HL-60 (cell line): Measurements from ENCODE around the gene LSG1.

ENCODE experiments used
- DNase-seq, 2 experiments: peaks; one replicate each; pipeline ENCODE4 v3.0.0-alpha.2; 2010 to 2020; ENCODE audit warnings: low read depth in 1 of 2, low spot score in 1 of 2
- H3K27ac ChIP-seq: fragments of 250-450 bp; sonication (Bioruptor Pico); replicated peaks from 2 replicates; pipeline ENCODE4 v1.5.1; 2020; ENCODE audit warnings: mild to moderate bottlenecking, moderate library complexity
- H3K27me3 ChIP-seq: fragments of 250-450 bp; sonication (Bioruptor Pico); 2 replicates; pipeline ENCODE4 v1.5.1; 2021; ENCODE audit warnings: mild to moderate bottlenecking, moderate library complexity; ENCODE audit not compliant: insufficient read depth, poor library complexity, severe bottlenecking
- H3K4me3 ChIP-seq: replicated peaks from 2 replicates; pipeline ENCODE4 v1.5.1; 2011; ENCODE audit warnings: mild to moderate bottlenecking, control low read depth, low read length; ENCODE audit not compliant: insufficient read depth
- CTCF ChIP-seq: IDR thresholded peaks from one replicate; pipeline ENCODE4 v1.5.1; 2011; ENCODE audit warnings: low read length, control low read depth, inconsistent platforms; ENCODE audit not compliant: insufficient read depth
- GABPA ChIP-seq: IDR thresholded peaks from 2 replicates; pipeline ENCODE4 v1.6.1; 2012; ENCODE audit warnings: low read depth
- POLR2AphosphoS5 ChIP-seq: IDR thresholded peaks from 2 replicates; pipeline ENCODE4 v1.6.1; 2012; ENCODE audit warnings: low read depth
- REST ChIP-seq: IDR thresholded peaks from 2 replicates; pipeline ENCODE4 v1.6.1; 2012; ENCODE audit warnings: low read depth; ENCODE audit not compliant: insufficient replicate concordance
- SPI1 ChIP-seq: IDR thresholded peaks from 2 replicates; pipeline ENCODE4 v1.6.1; 2012; ENCODE audit warnings: low read depth, mild to moderate bottlenecking, borderline replicate concordance

The LSG1 gene

GRCh38 chr3:194686414-194686815, 14.4 kb upstream of the LSG1 start:
- Histone ChIP-seq H3K27ac (peak overlapping the region; percentile 56), H3K27me3 (no peaks in the 10 kb centered on the region), H3K4me3 (peak overlapping the region; percentile 72)
- TF ChIP-seq REST (no peak), GABPA (no peak), SPI1 (no peak), POLR2AphosphoS5 (no peak), CTCF (no peak)
- DNase-seq = no peak

- peak; percentile 73 to 95 for DNase-seq
- H3K27ac ChIP-seq = peak within 1 kb of the TSS; percentile 56
- peak within 1 kb of the TSS; percentile 72 for H3K4me3 ChIP-seq
Observed at GRCh38 chr3:194685718-194686413, 13.9 kb upstream of the LSG1 start, which contains the start of gene FAM43A. Gene FAM43A, plus strand, starts transcription at chr3:194685883. Its CDS starts 944 bp downstream, at chr3:194686827.

More at GRCh38 chr3:194685718-194686413, 13.9 kb upstream of the LSG1 start, which contains the start of gene FAM43A:
- TF ChIP-seq POLR2AphosphoS5 = peak; percentile 99
- TF ChIP-seq SPI1 = peak; percentile 26; the same call in 1 of the 2 replicates
- TF ChIP-seq GABPA = no peak
- TF ChIP-seq REST = peak; percentile 75
- no peak for TF ChIP-seq CTCF
- H3K27me3 ChIP-seq = no peaks in the 10 kb centered on the region
